Astrocyte of the spinal cord (primary cell): ENCODE results near the gene HYKK.
A peak's percentile ranks its signal among the peaks of the same experiment; 100 is the strongest.
"Not testable (repeated sequence)": the region's sequence is repeated elsewhere in the genome, so short reads cannot be mapped to it uniquely, and the experiment has no call there.

Source experiments
- DNase-seq: peaks from one replicate; pipeline ENCODE4 v3.0.0; 2011; ENCODE audit warnings: low read depth, low spot score
- H3K4me3 ChIP-seq: 2 replicates; pipeline ENCODE4 v1.5.1; 2011; ENCODE audit warnings: low read depth, mild to moderate bottlenecking, low read length, moderate library complexity
- in situ Hi-C: cut with HindIII; loops from 2 replicates; pipeline ENCODE4 v1.10.0; 2017; ENCODE audit warnings: low sequenced_read_pairs
- TF ChIP-seq, protein P1 (sequence below): IDR thresholded peaks from 2 replicates; pipeline ENCODE4 v1.5.1; 2012; ENCODE audit warnings: low read depth, mild to moderate bottlenecking, low read length, inconsistent platforms

The HYKK gene

DNA sequence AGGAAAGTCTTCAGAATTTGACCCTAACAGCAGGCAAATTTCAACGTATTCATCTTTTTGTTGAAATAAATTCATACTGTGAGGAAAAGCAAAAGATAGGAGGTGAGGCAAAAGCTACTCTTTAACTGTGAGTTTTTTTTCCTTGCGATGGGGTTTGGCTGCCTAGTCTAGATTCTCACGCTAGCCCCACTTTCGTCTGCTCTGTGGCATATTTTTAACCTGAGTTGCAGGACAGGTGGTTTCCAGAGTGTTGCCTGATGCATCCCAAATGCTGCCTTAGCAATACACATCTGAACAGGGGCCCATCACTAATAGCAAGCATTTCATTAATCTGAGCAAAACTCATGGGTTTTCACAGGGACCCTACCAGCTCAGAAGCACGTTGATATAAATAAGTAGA, 44.5 kb downstream of the HYKK start:
- no peak overlapping the region for H3K4me3 ChIP-seq
- TF ChIP-seq, protein P1, sequence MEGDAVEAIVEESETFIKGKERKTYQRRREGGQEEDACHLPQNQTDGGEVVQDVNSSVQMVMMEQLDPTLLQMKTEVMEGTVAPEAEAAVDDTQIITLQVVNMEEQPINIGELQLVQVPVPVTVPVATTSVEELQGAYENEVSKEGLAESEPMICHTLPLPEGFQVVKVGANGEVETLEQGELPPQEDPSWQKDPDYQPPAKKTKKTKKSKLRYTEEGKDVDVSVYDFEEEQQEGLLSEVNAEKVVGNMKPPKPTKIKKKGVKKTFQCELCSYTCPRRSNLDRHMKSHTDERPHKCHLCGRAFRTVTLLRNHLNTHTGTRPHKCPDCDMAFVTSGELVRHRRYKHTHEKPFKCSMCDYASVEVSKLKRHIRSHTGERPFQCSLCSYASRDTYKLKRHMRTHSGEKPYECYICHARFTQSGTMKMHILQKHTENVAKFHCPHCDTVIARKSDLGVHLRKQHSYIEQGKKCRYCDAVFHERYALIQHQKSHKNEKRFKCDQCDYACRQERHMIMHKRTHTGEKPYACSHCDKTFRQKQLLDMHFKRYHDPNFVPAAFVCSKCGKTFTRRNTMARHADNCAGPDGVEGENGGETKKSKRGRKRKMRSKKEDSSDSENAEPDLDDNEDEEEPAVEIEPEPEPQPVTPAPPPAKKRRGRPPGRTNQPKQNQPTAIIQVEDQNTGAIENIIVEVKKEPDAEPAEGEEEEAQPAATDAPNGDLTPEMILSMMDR, result no peak
- no peak for DNase-seq
- in situ Hi-C loops, result no loop called here

DNA sequence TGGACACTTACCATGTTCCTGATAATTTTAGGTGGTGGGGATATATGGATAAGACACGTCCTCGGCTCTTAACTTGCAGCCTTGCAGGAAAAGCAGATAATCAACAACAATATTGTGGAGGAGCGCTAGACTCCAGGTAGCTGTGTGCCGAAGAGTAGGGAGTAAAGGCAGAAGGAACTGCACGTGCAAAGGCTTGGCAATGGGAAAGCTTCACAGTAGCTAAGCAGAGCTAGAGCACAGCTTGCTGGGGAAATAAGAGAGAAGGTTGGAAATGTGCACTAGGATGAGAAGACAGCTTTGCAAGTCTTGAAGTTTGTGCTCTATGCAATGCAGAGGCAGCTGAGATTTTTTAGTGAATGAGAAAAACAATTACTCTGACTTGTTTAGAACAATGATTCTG, 45.2 kb downstream of the HYKK start:
- DNase-seq, result no peak
- TF ChIP-seq, protein P1, result no peak
- in situ Hi-C loops, result no loop called here
- no peak overlapping the region for H3K4me3 ChIP-seq

DNA sequence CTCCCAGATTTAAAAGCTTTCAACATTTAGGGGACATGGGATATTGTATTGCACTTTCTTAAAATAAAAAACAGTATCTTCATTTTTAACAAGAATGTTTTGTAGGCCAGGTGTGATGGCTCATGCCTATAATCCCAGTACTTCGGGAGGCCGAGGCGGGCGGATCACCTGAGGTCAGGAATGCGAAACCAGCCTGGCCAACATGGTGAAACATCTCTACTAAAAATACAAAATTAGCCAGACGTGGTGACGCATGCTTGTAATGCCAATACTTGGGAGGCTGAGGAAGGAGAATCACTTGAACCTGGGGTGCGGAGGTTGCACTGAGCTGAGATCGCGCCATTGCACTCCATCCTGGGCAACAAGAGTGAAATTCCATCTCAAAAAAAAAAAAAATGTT, 52.8 kb downstream of the HYKK start:
- H3K4me3 ChIP-seq, in situ Hi-C loops, DNase-seq: not testable (repeated sequence)

DNA sequence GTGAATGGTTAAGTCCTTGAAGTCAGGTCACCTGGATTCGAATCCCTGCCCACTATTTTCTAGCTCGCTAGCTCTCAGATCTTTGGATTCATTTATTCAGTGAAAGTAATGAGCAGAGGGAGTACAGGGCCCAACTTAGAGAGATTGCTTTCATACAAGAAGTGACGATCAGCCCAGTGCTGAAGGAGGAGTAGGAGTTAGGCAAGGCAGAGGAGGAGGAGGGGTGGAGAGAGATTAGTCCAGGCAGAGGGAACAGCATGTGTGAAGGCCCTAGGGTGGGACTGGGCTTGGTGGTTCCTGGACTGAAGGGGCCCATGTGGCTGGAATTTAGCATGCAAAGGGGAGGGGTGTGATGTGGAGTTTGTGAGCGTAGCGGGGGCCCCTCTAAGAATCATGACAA, 54.1 kb downstream of the HYKK start:
- no peak for DNase-seq
- TF ChIP-seq, protein P1, result no peak
- in situ Hi-C loops, result no loop called here

DNA sequence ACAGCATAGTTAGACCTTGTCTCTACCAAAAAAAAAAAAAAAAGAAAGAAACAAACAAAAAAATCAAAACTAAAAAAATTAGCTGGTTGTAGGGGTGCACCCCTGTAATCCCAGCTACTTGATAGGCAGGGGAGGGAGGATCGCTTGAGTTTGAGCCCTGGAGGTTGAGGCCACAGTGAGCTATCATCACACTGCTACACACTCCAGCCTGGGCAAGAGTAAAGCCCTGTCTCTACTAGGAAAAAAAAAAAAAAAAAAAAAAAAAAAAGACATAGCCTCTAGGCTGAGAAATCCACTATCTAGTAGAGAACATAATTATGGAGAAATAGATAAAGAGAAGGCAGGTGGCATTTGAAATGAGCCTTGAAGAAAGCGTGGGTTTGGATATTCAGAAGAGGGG, 55.7 kb downstream of the HYKK start:
- no peak overlapping the region for H3K4me3 ChIP-seq
- DNase-seq, result no peak
- TF ChIP-seq, protein P1, result no peak
- in situ Hi-C loops, result no loop called here

More for the DNA sequence above, 54.1 kb downstream of the HYKK start:
- no peak overlapping the region for H3K4me3 ChIP-seq

DNA sequence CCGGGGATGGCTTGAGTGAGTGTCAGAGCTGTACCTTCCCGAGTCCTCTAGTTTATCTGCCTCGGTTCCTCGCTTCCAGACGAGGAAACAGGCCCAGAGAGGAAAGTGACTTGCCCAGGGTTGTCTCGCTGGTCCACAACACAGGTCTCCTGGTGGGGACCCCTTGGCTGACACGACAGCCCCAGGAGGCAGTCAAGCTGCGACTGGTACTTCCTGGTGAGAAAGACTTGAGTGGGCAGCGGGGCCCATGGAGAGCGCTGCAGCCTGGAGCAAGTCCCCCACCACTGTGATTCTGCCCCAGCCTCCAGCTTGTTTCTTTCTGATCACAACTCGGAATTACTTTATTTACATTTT, 57.3 kb downstream of the HYKK start:
- TF ChIP-seq, protein P1, result no peak
- in situ Hi-C loops, result no loop called here
- no peak overlapping the region for H3K4me3 ChIP-seq
- DNase-seq, result no peak

DNA sequence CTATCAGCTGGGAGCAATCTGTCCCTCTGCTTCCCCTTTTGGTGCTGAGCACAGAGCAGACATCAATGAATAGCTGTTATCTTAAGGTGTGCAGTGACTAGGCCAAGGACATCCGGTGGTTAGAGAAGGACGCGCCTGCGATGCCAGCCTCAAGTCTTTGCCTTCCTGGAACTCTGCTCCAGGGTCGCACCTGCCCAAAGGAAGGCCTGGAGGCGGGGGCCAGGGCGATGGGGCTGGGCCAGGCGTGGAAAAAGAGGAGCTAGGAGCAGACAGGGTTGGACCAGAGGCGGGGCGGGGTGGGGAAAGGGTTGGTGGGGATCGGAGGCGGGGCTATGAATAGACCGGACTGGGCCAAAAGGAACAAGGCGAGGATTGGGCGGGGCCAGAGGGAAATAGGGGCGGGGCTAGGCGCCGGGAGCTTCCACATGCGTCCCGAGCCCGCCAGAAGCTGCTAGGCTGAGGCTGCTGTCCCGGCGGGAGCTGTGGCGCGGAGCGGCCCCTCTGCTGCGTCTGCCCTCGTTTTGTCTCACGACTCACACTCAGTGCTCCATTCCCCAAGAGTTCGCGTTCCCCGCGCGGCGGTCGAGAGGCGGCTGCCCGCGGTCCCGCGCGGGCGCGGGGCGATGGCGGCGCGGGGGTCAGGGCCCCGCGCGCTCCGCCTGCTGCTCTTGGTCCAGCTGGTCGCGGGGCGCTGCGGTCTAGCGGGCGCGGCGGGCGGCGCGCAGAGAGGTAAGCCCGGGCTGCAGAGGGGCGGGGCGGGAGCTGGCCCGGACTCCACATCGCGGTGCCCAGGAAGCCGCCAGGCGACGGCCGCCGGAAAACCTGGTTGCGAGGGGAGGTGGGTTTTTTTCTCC, 57.9 kb downstream of the HYKK start, which contains the start of gene CHRNA5:
CHRNA5 (plus strand) TSS at position 424 of the 854 bp plus-strand sequence; CDS start at position 624, 200 bp downstream.
- DNase-seq, result peak; percentile 81
- in situ Hi-C loops, result no loop called here
- peak within 1 kb of the TSS; percentile 75 for H3K4me3 ChIP-seq
- TF ChIP-seq, protein P1, result no peak
